ENCODE measurements around the gene STARD13. TPM values are rescaled to one million over a fixed set of nuclear protein-coding genes. Genes with fewer than 3 reads are reported as not detected.

Gene STARD13
- total RNA-seq, 4 donors from 2014 or later: 36.8 to 65.6 (median 46.0) TPM

GRCh38 chr13:33257841-33258807 lies 27.4 kb downstream of the STARD13 start:
- no peaks in the 10 kb centered on the region for H3K9me3 ChIP-seq
- peaks cover 0 to 7% of the 10 kb centered on the region in 2 donors for H3K4me1 ChIP-seq
- no peaks in the 10 kb centered on the region for H3K36me3 ChIP-seq
- no peak overlapping the region for H3K4me3 ChIP-seq
- no peaks in the 10 kb centered on the region for H3K27me3 ChIP-seq
- DNase-seq: peak in 1 of 2 donors; percentile 37
- no peak for TF ChIP-seq POLR2A (IDR thresholded peaks at IDR 0.05)
- TF ChIP-seq, protein P1, sequence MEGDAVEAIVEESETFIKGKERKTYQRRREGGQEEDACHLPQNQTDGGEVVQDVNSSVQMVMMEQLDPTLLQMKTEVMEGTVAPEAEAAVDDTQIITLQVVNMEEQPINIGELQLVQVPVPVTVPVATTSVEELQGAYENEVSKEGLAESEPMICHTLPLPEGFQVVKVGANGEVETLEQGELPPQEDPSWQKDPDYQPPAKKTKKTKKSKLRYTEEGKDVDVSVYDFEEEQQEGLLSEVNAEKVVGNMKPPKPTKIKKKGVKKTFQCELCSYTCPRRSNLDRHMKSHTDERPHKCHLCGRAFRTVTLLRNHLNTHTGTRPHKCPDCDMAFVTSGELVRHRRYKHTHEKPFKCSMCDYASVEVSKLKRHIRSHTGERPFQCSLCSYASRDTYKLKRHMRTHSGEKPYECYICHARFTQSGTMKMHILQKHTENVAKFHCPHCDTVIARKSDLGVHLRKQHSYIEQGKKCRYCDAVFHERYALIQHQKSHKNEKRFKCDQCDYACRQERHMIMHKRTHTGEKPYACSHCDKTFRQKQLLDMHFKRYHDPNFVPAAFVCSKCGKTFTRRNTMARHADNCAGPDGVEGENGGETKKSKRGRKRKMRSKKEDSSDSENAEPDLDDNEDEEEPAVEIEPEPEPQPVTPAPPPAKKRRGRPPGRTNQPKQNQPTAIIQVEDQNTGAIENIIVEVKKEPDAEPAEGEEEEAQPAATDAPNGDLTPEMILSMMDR (IDR thresholded peaks at IDR 0.05): no peak
- intact Hi-C loops (cut with DNase I; ENCODE audit: low total_unique reads): no loop called here
- peak overlapping the region; percentile 57 to 62 for H3K27ac ChIP-seq

GRCh38 chr13:33256148-33256840 lies 29.3 kb downstream of the STARD13 start:
- Histone ChIP-seq H3K9me3 (no peaks in the 10 kb centered on the region), H3K27ac (no peak overlapping the region), H3K4me1 (peaks cover 0 to 11% of the 10 kb centered on the region in 2 donors), H3K27me3 (no peaks in the 10 kb centered on the region), H3K36me3 (no peaks in the 10 kb centered on the region), H3K4me3 (no peak overlapping the region)
- intact Hi-C loops (cut with DNase I; ENCODE audit: low total_unique reads): no loop called here
- DNase-seq: no peak
- TF ChIP-seq, protein P1 (IDR thresholded peaks at IDR 0.05): no peak
- no peak for TF ChIP-seq POLR2A (IDR thresholded peaks at IDR 0.05)

GRCh38 chr13:33252135-33252534 lies 33.4 kb downstream of the STARD13 start:
- H3K36me3 ChIP-seq: no peaks in the 10 kb centered on the region

DNA sequence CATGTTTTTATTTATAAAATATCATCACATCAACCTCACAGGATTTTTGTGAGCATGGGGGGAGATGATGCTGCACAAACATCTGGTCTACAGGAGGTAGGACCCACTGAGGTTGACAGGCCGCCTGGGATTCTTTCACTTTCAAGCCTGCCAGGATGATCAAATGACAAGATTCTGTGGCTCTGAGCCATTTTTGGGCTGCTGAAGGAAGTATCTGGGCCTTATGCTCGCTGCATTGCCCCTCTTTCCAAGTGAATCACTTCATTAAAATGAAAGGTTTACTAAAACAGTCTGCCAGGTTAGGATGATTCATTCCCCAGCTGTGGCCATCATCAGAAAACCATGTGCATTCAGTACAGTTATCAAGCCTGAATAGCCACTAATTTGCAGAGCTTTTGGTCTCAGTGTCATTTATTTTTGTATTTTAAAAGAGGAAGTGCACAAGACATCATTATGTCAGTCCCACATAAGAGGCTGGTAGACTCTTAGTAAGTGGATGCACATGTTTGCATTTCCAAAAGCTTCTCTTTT lies 34.4 kb downstream of the STARD13 start:
- Histone ChIP-seq H3K4me3 (no peak overlapping the region), H3K27me3 (no peaks in the 10 kb centered on the region), H3K4me1 (peaks cover 0 to 4% of the 10 kb centered on the region in 2 donors), H3K36me3 (no peaks in the 10 kb centered on the region), H3K9me3 (no peaks in the 10 kb centered on the region), H3K27ac (peak overlapping the region; percentile 52 to 54)
- TF ChIP-seq, protein P1 (IDR thresholded peaks at IDR 0.05): no peak
- TF ChIP-seq POLR2A (IDR thresholded peaks at IDR 0.05): no peak
- intact Hi-C loops (cut with DNase I; ENCODE audit: low total_unique reads): no loop called here
- DNase-seq: peak; percentile 36 to 66

More at GRCh38 chr13:33252135-33252534, 33.4 kb downstream of the STARD13 start:
- no peak for DNase-seq
- Histone ChIP-seq H3K4me1 (peaks cover 0 to 4% of the 10 kb centered on the region in 2 donors), H3K27me3 (no peaks in the 10 kb centered on the region), H3K27ac (peak overlapping the region in 1 of 2 donors; percentile 54), H3K9me3 (no peaks in the 10 kb centered on the region), H3K4me3 (no peak overlapping the region)
- intact Hi-C loops (cut with DNase I; ENCODE audit: low total_unique reads): no loop called here
- TF ChIP-seq, protein P1 (IDR thresholded peaks at IDR 0.05): no peak
